Esophagus muscularis mucosa (tissue), 4 donors: ENCODE results near the gene SLC37A4. TPM values are rescaled to one million over a fixed set of nuclear protein-coding genes. Genes with fewer than 3 reads are reported as not detected.

Experiments
- DNase-seq: peaks from one replicate; pipeline ENCODE4 v3.0.0-alpha.2; 2017; ENCODE audit errors: extremely low spot score
- H3K27ac ChIP-seq, 4 donors: fragments of 200-600 bp; sonication (generic); replicated peaks in 1 of 4; 1 replicate in 3 of 4; 2 replicates in 1 of 4; pipeline ENCODE4 v1.5.1; 2016 to 2019; ENCODE audit warnings: mild to moderate bottlenecking in 1 of 4
- H3K27me3 ChIP-seq, 4 donors: fragments of 200-600 bp; sonication (generic); one replicate each; pipeline versions ENCODE4 v1.5.1 to v1.6.0; 2016 to 2019
- H3K36me3 ChIP-seq, 4 donors: fragments of 200-600 bp; sonication (generic); one replicate each; pipeline ENCODE4 v1.5.1; 2016 to 2019
- H3K4me1 ChIP-seq, 4 donors: fragments of 200-600 bp; sonication (generic); one replicate each; pipeline ENCODE4 v1.5.1; 2016 to 2019
- H3K4me3 ChIP-seq, 4 donors: fragments of 200-600 bp; sonication (generic); 1 replicate in 2 of 4; 2 replicates in 2 of 4; pipeline ENCODE4 v1.5.1; 2016 to 2019; ENCODE audit warnings: mild to moderate bottlenecking in 4 of 4, moderate library complexity in 1 of 4
- H3K9me3 ChIP-seq, 4 donors: fragments of 200-600 bp; sonication (generic); 1 replicate in 3 of 4; 2 replicates in 1 of 4; pipeline ENCODE4 v1.5.1; 2016 to 2019
- EP300 ChIP-seq: sonication (generic); formaldehyde crosslinking; IDR thresholded peaks from one replicate; pipeline ENCODE4 v1.6.1; 2017; ENCODE audit warnings: antibody characterized with exemption
- POLR2A ChIP-seq: fragments of 450-650 bp; IDR thresholded peaks from one replicate; pipeline ENCODE4 v1.6.1; 2017; ENCODE audit warnings: antibody characterized with exemption, moderate library complexity, mild to moderate bottlenecking, low read depth
- POLR2AphosphoS5 ChIP-seq, 2 donors: sonication (generic); formaldehyde crosslinking; IDR thresholded peaks; one replicate each; pipeline ENCODE4 v1.6.1; 2017; ENCODE audit warnings: antibody characterized with exemption in 2 of 2
- WGBS: methylation state at CpG from one replicate; pipeline ENCODE4 v1.1.5; 2018; 5-methylcytosine and 5-hydroxymethylcytosine counted together
- intact Hi-C: fragments of 100-400 bp; cut with DNase I; formaldehyde crosslinking; loops from one replicate; pipeline ENCODE4 v1.15.1; 2023
- small RNA-seq, 3 donors: library from RNA; depleted of rRNA; stranded (forward); fragments of <200 nt; gene quantifications; one replicate each; pipeline ENCODE3, GENCODE V24; 2016
- total RNA-seq, 4 donors: library from RNA; depleted of rRNA; stranded (reverse); fragments of >200 nt; gene quantifications; one replicate each; pipeline versions ENCODE4 v1.1.0 to v1.2.1, GENCODE V29; 2016
- TF ChIP-seq, protein P1 (sequence below), 3 experiments: fragments of 200-600 bp in 2 of 3; fragments of 450-650 bp in 1 of 3; sonication (generic) in 2 of 3; IDR thresholded peaks; one replicate each; pipeline ENCODE4 v1.5.1; 2017 to 2019; ENCODE audit warnings: antibody characterized with exemption in 3 of 3, mild to moderate bottlenecking in 2 of 3, moderate library complexity in 1 of 3

The SLC37A4 gene
- total RNA-seq, 4 donors from 2014 or later = 5.8 to 11.7 (median 9.5) TPM

DNA sequence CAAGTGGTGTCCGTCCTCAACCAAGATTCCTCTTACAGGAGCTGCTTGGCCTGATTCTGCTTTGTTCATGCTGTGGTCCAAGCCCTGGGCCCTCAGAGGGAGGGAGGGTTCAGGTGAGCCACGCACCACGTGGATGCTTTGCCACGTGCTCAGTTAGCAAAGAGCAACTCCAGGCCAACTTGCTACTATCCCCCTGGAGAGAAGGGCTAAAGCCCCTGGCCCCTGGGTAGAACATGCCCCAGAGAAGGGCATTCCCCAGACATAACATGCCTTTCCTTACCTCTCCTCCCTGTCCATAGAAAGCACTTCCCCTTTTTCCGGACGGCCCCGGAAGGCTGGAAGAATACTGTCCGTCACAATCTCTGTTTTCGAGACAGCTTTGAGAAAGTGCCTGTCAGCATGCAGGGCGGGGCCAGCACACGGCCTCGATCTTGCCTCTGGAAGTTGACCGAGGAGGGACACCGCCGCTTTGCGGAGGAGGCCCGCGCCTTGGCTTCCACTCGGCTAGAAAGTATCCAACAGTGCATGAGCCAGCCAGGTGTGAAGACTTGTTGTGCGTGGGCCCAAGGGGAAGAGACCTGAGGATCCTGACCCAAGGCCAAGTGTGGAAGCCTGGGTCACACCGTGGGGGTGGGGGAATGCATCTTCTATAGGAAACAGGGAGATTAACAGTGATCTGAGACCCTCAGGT, 50.3 kb downstream of the SLC37A4 start:
- no peak overlapping the region for H3K27ac ChIP-seq
- no peaks in the 10 kb centered on the region for H3K9me3 ChIP-seq
- peak overlapping the region; percentile 10 to 31 (median 19) for H3K4me3 ChIP-seq
- TF ChIP-seq, protein P1, sequence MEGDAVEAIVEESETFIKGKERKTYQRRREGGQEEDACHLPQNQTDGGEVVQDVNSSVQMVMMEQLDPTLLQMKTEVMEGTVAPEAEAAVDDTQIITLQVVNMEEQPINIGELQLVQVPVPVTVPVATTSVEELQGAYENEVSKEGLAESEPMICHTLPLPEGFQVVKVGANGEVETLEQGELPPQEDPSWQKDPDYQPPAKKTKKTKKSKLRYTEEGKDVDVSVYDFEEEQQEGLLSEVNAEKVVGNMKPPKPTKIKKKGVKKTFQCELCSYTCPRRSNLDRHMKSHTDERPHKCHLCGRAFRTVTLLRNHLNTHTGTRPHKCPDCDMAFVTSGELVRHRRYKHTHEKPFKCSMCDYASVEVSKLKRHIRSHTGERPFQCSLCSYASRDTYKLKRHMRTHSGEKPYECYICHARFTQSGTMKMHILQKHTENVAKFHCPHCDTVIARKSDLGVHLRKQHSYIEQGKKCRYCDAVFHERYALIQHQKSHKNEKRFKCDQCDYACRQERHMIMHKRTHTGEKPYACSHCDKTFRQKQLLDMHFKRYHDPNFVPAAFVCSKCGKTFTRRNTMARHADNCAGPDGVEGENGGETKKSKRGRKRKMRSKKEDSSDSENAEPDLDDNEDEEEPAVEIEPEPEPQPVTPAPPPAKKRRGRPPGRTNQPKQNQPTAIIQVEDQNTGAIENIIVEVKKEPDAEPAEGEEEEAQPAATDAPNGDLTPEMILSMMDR (IDR thresholded peaks at IDR 0.05) = no peak
- TF ChIP-seq EP300 (no peak), POLR2AphosphoS5 (IDR thresholded peaks at IDR 0.05) (no peak), POLR2A (no peak)
- peaks cover 0 to 10% (median 9%) of the 10 kb centered on the region in 4 donors for H3K4me1 ChIP-seq
- intact Hi-C loops = no loop called here
- H3K36me3 ChIP-seq = no peaks in the 10 kb centered on the region
- no peak for DNase-seq
- WGBS = 32% methylated on average over 18 of the region's 21 CpGs
- H3K27me3 ChIP-seq = peaks cover 0 to 14% (median 0%) of the 10 kb centered on the region in 4 donors

- Histone ChIP-seq H3K4me3 (no peak overlapping the region), H3K4me1 (peaks cover 0 to 10% (median 9%) of the 10 kb centered on the region in 4 donors), H3K36me3 (no peaks in the 10 kb centered on the region), H3K27ac (no peak overlapping the region), H3K27me3 (peaks cover 0 to 14% (median 0%) of the 10 kb centered on the region in 4 donors), H3K9me3 (no peaks in the 10 kb centered on the region)
- WGBS = 54% methylated on average over 9 of the region's 9 CpGs
- TF ChIP-seq EP300 = no peak
- TF ChIP-seq POLR2AphosphoS5 (IDR thresholded peaks at IDR 0.05) = no peak
- TF ChIP-seq POLR2A = no peak
- TF ChIP-seq, protein P1 (IDR thresholded peaks at IDR 0.05) = no peak
- intact Hi-C loops = no loop called here
- DNase-seq = no peak
These were observed 51.2 kb downstream of the SLC37A4 start for GRCh38 chr11:118979434-118979833.

GRCh38 chr11:118975771-118976709, 54.6 kb downstream of the SLC37A4 start:
- DNase-seq = no peak
- no peaks in the 10 kb centered on the region for H3K9me3 ChIP-seq
- no peak overlapping the region for H3K4me3 ChIP-seq
- TF ChIP-seq, protein P1 (IDR thresholded peaks at IDR 0.05) = no peak
- TF ChIP-seq POLR2A (no peak), POLR2AphosphoS5 (IDR thresholded peaks at IDR 0.05) (no peak)
- peaks cover 0 to 10% (median 9%) of the 10 kb centered on the region in 4 donors for H3K4me1 ChIP-seq
- no peak overlapping the region for H3K27ac ChIP-seq
- WGBS = 84% methylated on average over 15 of the region's 15 CpGs
- H3K27me3 ChIP-seq = peaks cover 0 to 31% (median 4%) of the 10 kb centered on the region in 4 donors
- intact Hi-C loops = no loop called here
- H3K36me3 ChIP-seq = no peaks in the 10 kb centered on the region

Small RNA genes within 50 kb of the gene (small RNA-seq; reads per million reads assigned to genes)
- gene AP003392.2 = 0 reads per million in 3 donors
- 0 reads per million in 3 donors for gene RF00017
- gene RF00019 = 0 reads per million in 3 donors

Other genes with a start within 250 kb of the SLC37A4 start
- 100 to 1,000 TPM in 3 of 4 donors, 10 to 100 TPM in 1; 92.9 to 113 (median 105) TPM for gene DDX6, start 239.7 kb downstream of the SLC37A4 start, total RNA-seq
- under 1 TPM in 1 of 4 donors, not detected in 3; 0.17 TPM for gene CXCR5, start 147.0 kb downstream of the SLC37A4 start, total RNA-seq
- 10 to 100 TPM; 19.1 to 66.2 (median 42.7) TPM for gene BCL9L, start 105.0 kb downstream of the SLC37A4 start, total RNA-seq
- not detected for gene UPK2, start 74.6 kb downstream of the SLC37A4 start, total RNA-seq
- not detected for gene FOXR1, start 59.1 kb downstream of the SLC37A4 start, total RNA-seq
- 10 to 100 TPM; 22.2 to 55.2 (median 30.8) TPM for gene CENATAC, start 32.7 kb downstream of the SLC37A4 start, total RNA-seq
- gene RPS25, start 12.5 kb downstream of the SLC37A4 start, total RNA-seq = 1,000 to 10,000 TPM; 1,036 to 2,235 (median 1,740) TPM
- 10 to 100 TPM; 38.2 to 47.2 (median 42.4) TPM for gene TRAPPC4, start 12.1 kb downstream of the SLC37A4 start, total RNA-seq
- 10 to 100 TPM; 36.1 to 57.5 (median 52.7) TPM for gene HYOU1, start 26.3 kb upstream of the SLC37A4 start, total RNA-seq
- 10 to 100 TPM; 27.4 to 40.2 (median 32.4) TPM for gene VPS11, start 36.9 kb upstream of the SLC37A4 start, total RNA-seq
- 1 to 10 TPM; 3.1 to 7.8 (median 6.1) TPM for gene HMBS, start 54.0 kb upstream of the SLC37A4 start, total RNA-seq
- 10 to 100 TPM; 14.2 to 28.7 (median 19.9) TPM for gene DPAGT1, start 71.0 kb upstream of the SLC37A4 start, total RNA-seq
- 10 to 100 TPM in 2 of 4 donors, 1 to 10 TPM in 2; 7.5 to 15.2 (median 9.4) TPM for gene C2CD2L, start 76.5 kb upstream of the SLC37A4 start, total RNA-seq
- 10 to 100 TPM; 22.8 to 30.8 (median 26.4) TPM for gene HINFP, start 90.7 kb upstream of the SLC37A4 start, total RNA-seq
- gene ABCG4, start 118.2 kb upstream of the SLC37A4 start, total RNA-seq = 1 to 10 TPM in 1 of 4 donors, under 1 TPM in 3; 0.33 to 1.4 (median 0.60) TPM
- 10 to 100 TPM; 21.5 to 47.3 (median 27.2) TPM for gene NLRX1, start 137.8 kb upstream of the SLC37A4 start, total RNA-seq
- under 1 TPM in 1 of 4 donors, not detected in 3; 0.29 TPM for gene NHERF4, start 154.6 kb upstream of the SLC37A4 start, total RNA-seq
- gene CBL, start 175.5 kb upstream of the SLC37A4 start, total RNA-seq = 10 to 100 TPM; 20.7 to 27.7 (median 24.1) TPM